SJSA1 (cell line): ENCODE data around the gene SMIM12. TPM values are rescaled to one million over a fixed set of nuclear protein-coding genes. Genes with fewer than 3 reads are reported as not detected.
A peak's percentile ranks its signal among the peaks of the same experiment; 100 is the strongest.

Experiments
- DNase-seq, 2 experiments: peaks; one replicate each; pipeline ENCODE4 v3.0.0-alpha.2; 2015 to 2020; ENCODE audit warnings: low spot score in 2 of 2, low read depth in 1 of 2
- H3K27ac ChIP-seq: fragments of 250-450 bp; sonication (Bioruptor Pico); 2 replicates; pipeline ENCODE4 v1.5.1; 2020; ENCODE audit warnings: mild to moderate bottlenecking, moderate library complexity
- H3K27me3 ChIP-seq: fragments of 250-450 bp; sonication (Bioruptor Pico); replicated peaks from 2 replicates; pipeline ENCODE4 v1.5.1; 2020; ENCODE audit warnings: mild to moderate bottlenecking, moderate library complexity
- H3K36me3 ChIP-seq: fragments of 250-450 bp; sonication (Bioruptor Pico); 2 replicates; pipeline ENCODE4 v1.5.1; 2020; ENCODE audit warnings: mild to moderate bottlenecking
- H3K4me1 ChIP-seq: fragments of 250-450 bp; sonication (Bioruptor Pico); replicated peaks from 2 replicates; pipeline ENCODE4 v1.6.1; 2021; ENCODE audit warnings: mild to moderate bottlenecking
- H3K4me3 ChIP-seq: fragments of 250-450 bp; sonication (Bioruptor Pico); 2 replicates; pipeline ENCODE4 v1.5.1; 2020; ENCODE audit warnings: mild to moderate bottlenecking
- H3K9me3 ChIP-seq: fragments of 250-450 bp; sonication (Bioruptor Pico); replicated peaks from 2 replicates; pipeline ENCODE4 v1.5.1; 2020; ENCODE audit warnings: mild to moderate bottlenecking
- total RNA-seq: library from RNA; depleted of rRNA; stranded (reverse); fragments of >200 nt; shearing (Covaris generic); gene quantifications from 2 replicates; pipeline ENCODE4 v1.2.3, GENCODE V29; 2014

The SMIM12 gene
- total RNA-seq, 1 experiment from 2014 or later, result 41.5 TPM

- no peak overlapping the region for H3K27ac ChIP-seq
- peaks cover 8% of the 10 kb centered on the region for H3K4me1 ChIP-seq
- no peak overlapping the region for H3K4me3 ChIP-seq
- H3K9me3 ChIP-seq, result no peaks in the 10 kb centered on the region
- no peak for DNase-seq
- H3K36me3 ChIP-seq, result no peaks in the 10 kb centered on the region
- peaks cover 17% of the 10 kb centered on the region for H3K27me3 ChIP-seq
Measured at GRCh38 chr1:34889705-34890104, 30.2 kb upstream of the SMIM12 start.

- Histone ChIP-seq H3K27ac (no peak overlapping the region), H3K36me3 (no peaks in the 10 kb centered on the region), H3K27me3 (peaks cover 31% of the 10 kb centered on the region), H3K4me1 (peaks cover 8% of the 10 kb centered on the region), H3K4me3 (no peak overlapping the region), H3K9me3 (no peaks in the 10 kb centered on the region)
- no peak for DNase-seq
Measured at GRCh38 chr1:34887593-34887992, 28.0 kb upstream of the SMIM12 start.

DNA sequence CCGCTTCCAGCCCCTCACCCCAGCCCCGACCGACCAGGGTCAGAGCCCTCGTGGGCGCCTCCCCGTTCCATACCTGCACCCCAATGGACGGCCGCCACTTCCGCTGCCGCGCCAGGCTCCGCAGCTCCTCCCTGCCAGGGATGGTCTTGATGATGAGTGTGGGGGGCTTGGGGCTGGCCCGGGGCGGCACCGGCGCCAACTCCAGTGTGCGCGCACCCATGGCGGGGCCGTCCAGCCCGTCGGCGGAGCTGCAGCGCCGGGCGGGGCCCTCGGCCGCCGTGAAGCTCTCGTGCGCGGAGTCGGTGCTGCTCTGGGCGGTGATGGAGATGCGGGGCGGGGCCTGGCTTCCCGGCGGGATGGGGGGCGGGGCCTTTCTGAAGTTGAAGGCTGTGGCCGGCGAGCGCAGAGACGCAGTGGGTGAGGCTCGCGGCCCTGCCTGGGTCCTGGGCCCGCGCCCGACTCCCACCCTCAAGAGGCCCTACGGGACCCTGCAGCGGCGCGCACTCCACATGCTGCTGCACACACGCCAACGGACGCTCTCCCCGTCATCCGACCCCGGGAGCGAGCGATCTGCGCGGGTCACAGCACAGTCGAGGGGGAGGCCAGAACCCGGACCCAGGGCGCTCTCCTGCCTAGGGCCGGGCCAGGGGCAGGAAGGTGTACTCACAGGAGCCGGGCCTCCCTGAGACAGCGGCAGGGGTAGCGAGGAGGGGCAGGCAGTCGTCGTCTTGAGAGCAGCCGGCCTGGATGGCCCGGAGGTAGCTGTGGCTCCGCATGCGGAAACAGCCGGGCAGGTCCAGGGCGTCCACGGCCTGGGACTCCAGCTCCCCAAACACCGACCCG, 26.1 kb upstream of the SMIM12 start:
- peaks cover 8% of the 10 kb centered on the region for H3K4me1 ChIP-seq

DNA sequence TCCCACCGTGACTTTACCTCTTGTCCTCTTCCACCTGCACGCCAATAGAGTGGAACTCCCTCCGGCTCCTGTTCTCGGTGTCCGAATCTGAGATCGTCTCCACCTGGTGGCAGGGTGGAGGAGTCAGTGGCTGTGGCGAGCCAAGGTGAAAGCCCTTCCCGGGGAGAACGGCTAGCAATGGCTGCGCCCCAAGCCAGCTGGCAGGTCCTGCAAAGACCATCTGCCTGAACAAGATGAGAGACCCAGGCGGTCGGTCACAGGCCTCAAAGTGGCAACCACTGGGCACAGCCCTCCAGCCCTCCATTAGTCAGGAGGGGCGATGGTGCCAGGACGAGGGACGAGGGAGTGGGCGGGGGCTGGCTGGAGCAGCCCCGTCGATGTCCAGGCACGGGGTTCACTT, 25.4 kb upstream of the SMIM12 start:
- Histone ChIP-seq H3K27ac (no peak overlapping the region), H3K9me3 (no peaks in the 10 kb centered on the region), H3K4me3 (no peak overlapping the region), H3K4me1 (peaks cover 8% of the 10 kb centered on the region), H3K27me3 (peaks cover 40% of the 10 kb centered on the region), H3K36me3 (no peaks in the 10 kb centered on the region)
- peak in 1 of 2 experiments; percentile 40 for DNase-seq

More for the DNA sequence above, 26.1 kb upstream of the SMIM12 start:
- Histone ChIP-seq H3K27ac (no peak overlapping the region), H3K9me3 (no peaks in the 10 kb centered on the region), H3K4me3 (no peak overlapping the region), H3K36me3 (no peaks in the 10 kb centered on the region), H3K27me3 (peaks cover 34% of the 10 kb centered on the region)
- DNase-seq, result peak in 1 of 2 experiments; percentile 47

DNA sequence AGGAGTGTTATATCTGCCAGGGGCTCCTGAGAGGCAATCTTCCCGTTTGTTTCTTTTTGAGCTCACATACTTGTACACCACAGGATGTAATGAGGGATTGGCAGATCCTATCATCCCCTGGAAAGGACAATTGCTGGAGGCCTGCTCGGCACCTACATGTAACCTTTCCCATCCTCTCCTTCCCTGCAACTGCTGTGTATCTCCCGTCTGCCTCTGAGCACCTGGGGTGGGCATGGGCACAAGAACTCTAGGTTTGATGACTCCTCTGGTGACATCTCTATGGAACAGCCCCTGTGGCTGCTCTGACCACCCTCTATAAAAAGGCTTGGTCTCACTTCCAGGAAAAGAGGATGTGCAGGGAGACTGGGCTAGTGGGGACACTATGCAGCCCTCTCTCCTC, 25.0 kb upstream of the SMIM12 start:
- no peak overlapping the region for H3K27ac ChIP-seq
- peaks cover 8% of the 10 kb centered on the region for H3K4me1 ChIP-seq
- DNase-seq, result no peak
- no peak overlapping the region for H3K4me3 ChIP-seq
- H3K36me3 ChIP-seq, result no peaks in the 10 kb centered on the region
- H3K27me3 ChIP-seq, result peaks cover 42% of the 10 kb centered on the region
- H3K9me3 ChIP-seq, result no peaks in the 10 kb centered on the region

- H3K9me3 ChIP-seq, result no peaks in the 10 kb centered on the region
- H3K27me3 ChIP-seq, result peaks cover 46% of the 10 kb centered on the region
Measured at GRCh38 chr1:34879230-34879629, 19.7 kb upstream of the SMIM12 start.

DNA sequence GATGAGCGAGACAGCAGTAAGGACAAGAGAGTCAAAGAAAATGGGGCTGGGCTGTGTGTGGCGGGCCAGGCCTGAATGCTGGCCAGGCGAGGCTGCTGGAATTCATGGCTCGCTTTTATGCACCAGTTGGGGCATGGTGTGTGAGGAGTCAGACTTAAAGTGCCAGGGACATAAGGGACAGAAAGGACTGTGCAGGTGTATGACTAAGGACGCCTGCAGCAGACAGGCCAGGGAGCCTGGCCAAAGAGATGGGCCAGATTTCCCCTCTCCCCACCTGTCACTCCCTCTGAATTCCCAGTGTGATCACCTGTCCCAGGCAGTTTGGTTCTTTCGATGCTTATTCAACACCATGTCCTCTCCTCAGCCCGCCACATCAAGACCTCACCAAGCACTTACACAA, 16.9 kb upstream of the SMIM12 start:
- H3K27me3 ChIP-seq, result peaks cover 59% of the 10 kb centered on the region
- no peak overlapping the region for H3K4me3 ChIP-seq
- no peaks in the 10 kb centered on the region for H3K4me1 ChIP-seq
- no peaks in the 10 kb centered on the region for H3K36me3 ChIP-seq
- H3K9me3 ChIP-seq, result no peaks in the 10 kb centered on the region
- no peak for DNase-seq
- no peak overlapping the region for H3K27ac ChIP-seq

More at GRCh38 chr1:34879230-34879629, 19.7 kb upstream of the SMIM12 start:
- H3K4me1 ChIP-seq, result no peaks in the 10 kb centered on the region
- no peak overlapping the region for H3K27ac ChIP-seq
- DNase-seq, result no peak
- H3K4me3 ChIP-seq, result no peak overlapping the region
- H3K36me3 ChIP-seq, result no peaks in the 10 kb centered on the region

DNA sequence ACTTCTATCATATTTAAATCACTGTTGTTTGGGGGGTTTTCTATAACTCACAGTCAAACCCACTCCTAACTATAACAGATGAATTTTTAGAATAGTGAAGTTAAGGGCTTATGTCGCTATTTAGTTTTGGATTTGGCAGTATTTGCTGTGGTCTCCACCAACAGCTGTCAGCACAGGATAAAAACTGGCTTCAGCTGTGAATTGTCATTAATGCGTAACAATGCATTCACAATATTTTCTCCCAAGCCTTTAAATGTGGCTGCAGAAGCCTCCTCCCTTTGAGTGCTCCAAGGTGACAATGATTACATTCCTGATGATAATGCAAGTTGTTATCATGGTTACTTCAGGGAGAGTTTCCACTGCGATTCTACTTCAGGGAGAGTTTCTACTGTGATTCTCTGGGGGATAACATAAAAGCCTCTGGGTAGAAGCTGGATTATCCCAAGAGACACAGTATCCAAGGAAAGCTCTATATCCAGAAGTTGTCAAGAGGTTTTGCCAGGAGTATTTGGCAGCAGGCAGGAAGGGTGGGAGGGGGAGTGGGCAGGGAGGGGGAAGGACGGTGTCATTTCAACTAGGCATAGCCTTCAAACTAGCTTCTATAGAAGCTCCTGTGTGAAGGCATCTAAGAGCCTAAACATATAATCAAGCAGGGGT, 14.9 kb upstream of the SMIM12 start:
- no peak for DNase-seq

GRCh38 chr1:34872133-34872503, 12.6 kb upstream of the SMIM12 start:
- H3K36me3 ChIP-seq, result no peaks in the 10 kb centered on the region
- no peaks in the 10 kb centered on the region for H3K4me1 ChIP-seq
- no peaks in the 10 kb centered on the region for H3K9me3 ChIP-seq
- no peak overlapping the region for H3K27ac ChIP-seq
- DNase-seq, result no peak
- H3K4me3 ChIP-seq, result no peak overlapping the region
- peaks cover 40% of the 10 kb centered on the region for H3K27me3 ChIP-seq

More for the DNA sequence above, 14.9 kb upstream of the SMIM12 start:
- Histone ChIP-seq H3K9me3 (no peaks in the 10 kb centered on the region), H3K27ac (no peak overlapping the region), H3K4me3 (no peak overlapping the region), H3K27me3 (peaks cover 48% of the 10 kb centered on the region), H3K4me1 (no peaks in the 10 kb centered on the region), H3K36me3 (no peaks in the 10 kb centered on the region)

GRCh38 chr1:34871443-34872132, 12.0 kb upstream of the SMIM12 start:
- peaks cover 43% of the 10 kb centered on the region for H3K27me3 ChIP-seq
- peaks cover 1% of the 10 kb centered on the region for H3K4me1 ChIP-seq
- H3K4me3 ChIP-seq, result no peak overlapping the region
- H3K27ac ChIP-seq, result no peak overlapping the region
- no peaks in the 10 kb centered on the region for H3K36me3 ChIP-seq
- no peaks in the 10 kb centered on the region for H3K9me3 ChIP-seq
- DNase-seq, result no peak

GRCh38 chr1:34870395-34870794, 10.8 kb upstream of the SMIM12 start:
- H3K36me3 ChIP-seq, result no peaks in the 10 kb centered on the region
- peaks cover 42% of the 10 kb centered on the region for H3K27me3 ChIP-seq
- H3K27ac ChIP-seq, result no peak overlapping the region
- no peaks in the 10 kb centered on the region for H3K9me3 ChIP-seq
- peaks cover 12% of the 10 kb centered on the region for H3K4me1 ChIP-seq
- no peak overlapping the region for H3K4me3 ChIP-seq
- DNase-seq, result no peak

- no peak overlapping the region for H3K4me3 ChIP-seq
- H3K9me3 ChIP-seq, result no peaks in the 10 kb centered on the region
- no peak overlapping the region for H3K27ac ChIP-seq
- H3K36me3 ChIP-seq, result no peaks in the 10 kb centered on the region
- peaks cover 12% of the 10 kb centered on the region for H3K4me1 ChIP-seq
- DNase-seq, result no peak
- H3K27me3 ChIP-seq, result peaks cover 38% of the 10 kb centered on the region
Measured at GRCh38 chr1:34869760-34870159, 10.2 kb upstream of the SMIM12 start.

GRCh38 chr1:34868230-34869049, 8.9 kb upstream of the SMIM12 start:
- H3K4me1 ChIP-seq, result peaks cover 12% of the 10 kb centered on the region
- H3K27me3 ChIP-seq, result peaks cover 27% of the 10 kb centered on the region
- H3K9me3 ChIP-seq, result no peaks in the 10 kb centered on the region
- no peak overlapping the region for H3K4me3 ChIP-seq
- no peak for DNase-seq
- no peaks in the 10 kb centered on the region for H3K36me3 ChIP-seq
- H3K27ac ChIP-seq, result no peak overlapping the region
